ENCODE results near the gene PLA2G3.

DNA sequence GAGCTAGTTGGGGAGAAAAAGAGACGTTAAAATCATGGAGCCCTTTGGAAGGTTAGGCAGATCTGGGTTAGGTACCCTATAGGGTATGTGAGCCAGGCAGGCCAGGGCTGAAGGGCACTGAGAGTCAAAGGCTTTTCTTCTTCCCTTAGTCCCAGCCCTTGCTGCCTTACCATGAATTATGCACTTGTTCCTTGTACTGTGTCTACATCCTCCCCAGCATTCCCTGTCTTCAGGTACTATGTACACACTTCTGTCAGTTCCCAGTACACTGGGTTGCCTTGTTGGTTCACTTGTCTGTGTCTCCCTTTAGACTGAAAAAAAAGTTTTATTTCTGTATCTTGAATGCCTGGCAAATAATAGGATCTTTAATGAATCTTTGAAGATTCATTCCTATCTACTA lies 36.6 kb upstream of the PLA2G3 start:
- TF ChIP-seq, protein P1, sequence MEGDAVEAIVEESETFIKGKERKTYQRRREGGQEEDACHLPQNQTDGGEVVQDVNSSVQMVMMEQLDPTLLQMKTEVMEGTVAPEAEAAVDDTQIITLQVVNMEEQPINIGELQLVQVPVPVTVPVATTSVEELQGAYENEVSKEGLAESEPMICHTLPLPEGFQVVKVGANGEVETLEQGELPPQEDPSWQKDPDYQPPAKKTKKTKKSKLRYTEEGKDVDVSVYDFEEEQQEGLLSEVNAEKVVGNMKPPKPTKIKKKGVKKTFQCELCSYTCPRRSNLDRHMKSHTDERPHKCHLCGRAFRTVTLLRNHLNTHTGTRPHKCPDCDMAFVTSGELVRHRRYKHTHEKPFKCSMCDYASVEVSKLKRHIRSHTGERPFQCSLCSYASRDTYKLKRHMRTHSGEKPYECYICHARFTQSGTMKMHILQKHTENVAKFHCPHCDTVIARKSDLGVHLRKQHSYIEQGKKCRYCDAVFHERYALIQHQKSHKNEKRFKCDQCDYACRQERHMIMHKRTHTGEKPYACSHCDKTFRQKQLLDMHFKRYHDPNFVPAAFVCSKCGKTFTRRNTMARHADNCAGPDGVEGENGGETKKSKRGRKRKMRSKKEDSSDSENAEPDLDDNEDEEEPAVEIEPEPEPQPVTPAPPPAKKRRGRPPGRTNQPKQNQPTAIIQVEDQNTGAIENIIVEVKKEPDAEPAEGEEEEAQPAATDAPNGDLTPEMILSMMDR (IDR thresholded peaks at IDR 0.05; ENCODE audit: low read depth, low read length): no peak
- no peak for TF ChIP-seq EZH2phosphoT487 (IDR thresholded peaks at IDR 0.05; ENCODE audit: low read depth)

Measured in OCI-LY3 (cell line).